NCI-H128 (cell line): ENCODE measurements around the gene WWC1.
"Not testable (repeated sequence)": the region's sequence is repeated elsewhere in the genome, so short reads cannot be mapped to it uniquely, and the experiment has no call there.

Source experiments
- DNase-seq: peaks from one replicate; lab custom pipeline; 2025; ENCODE audit not compliant: unreplicated experiment; lab: John Stamatoyannopoulos, UW

Gene WWC1

GRCh38 chr5:168434746-168435321 is 143.4 kb downstream of the WWC1 start:
- no peak for DNase-seq

- DNase-seq = not testable (repeated sequence)
Measured at GRCh38 chr5:168435340-168435739, 143.9 kb downstream of the WWC1 start.

GRCh38 chr5:168438349-168438748 is 146.9 kb downstream of the WWC1 start:
- no peak for DNase-seq

GRCh38 chr5:168443533-168443932 is 152.1 kb downstream of the WWC1 start:
- DNase-seq = no peak

- DNase-seq = no peak
Measured at GRCh38 chr5:168443950-168444700, 152.7 kb downstream of the WWC1 start.

- no peak for DNase-seq
Measured at GRCh38 chr5:168446983-168447619, 155.7 kb downstream of the WWC1 start.

- DNase-seq = no peak
Measured at GRCh38 chr5:168447808-168448207, 156.4 kb downstream of the WWC1 start.

GRCh38 chr5:168449166-168449565 is 157.7 kb downstream of the WWC1 start:
- no peak for DNase-seq

GRCh38 chr5:168451565-168451964 is 160.1 kb downstream of the WWC1 start:
- DNase-seq = no peak

- no peak for DNase-seq
Measured at GRCh38 chr5:168455201-168455600, 163.8 kb downstream of the WWC1 start.

- DNase-seq = no peak
Measured at GRCh38 chr5:168457542-168457941, 166.1 kb downstream of the WWC1 start.

GRCh38 chr5:168460606-168461005 is 169.2 kb downstream of the WWC1 start:
- no peak for DNase-seq

GRCh38 chr5:168463081-168463480 is 171.6 kb downstream of the WWC1 start:
- DNase-seq = no peak

GRCh38 chr5:168464214-168464613 is 172.8 kb downstream of the WWC1 start:
- no peak for DNase-seq

- DNase-seq = no peak
Measured at GRCh38 chr5:168464641-168465040, 173.2 kb downstream of the WWC1 start.

- no peak for DNase-seq
Measured at GRCh38 chr5:168467755-168468330, 176.4 kb downstream of the WWC1 start.

- DNase-seq = no peak
Measured at GRCh38 chr5:168468836-168469235, 177.4 kb downstream of the WWC1 start.

- DNase-seq = no peak
Measured at GRCh38 chr5:168469816-168470215, 178.4 kb downstream of the WWC1 start.

GRCh38 chr5:168471785-168472184 is 180.3 kb downstream of the WWC1 start:
- no peak for DNase-seq

- no peak for DNase-seq
Measured at GRCh38 chr5:168472329-168472728, 180.9 kb downstream of the WWC1 start.

- DNase-seq = no peak
Measured at GRCh38 chr5:168474319-168474718, 182.9 kb downstream of the WWC1 start.

GRCh38 chr5:168477060-168477459 is 185.6 kb downstream of the WWC1 start:
- DNase-seq = no peak
